Kidney (tissue), 14 donors: ENCODE results near the gene NCSTN. TPM values are rescaled to one million over a fixed set of nuclear protein-coding genes. Genes with fewer than 3 reads are reported as not detected.

ENCODE experiments used
- DNase-seq, 5 donors: peaks; one replicate each; pipeline ENCODE4 v3.0.0-alpha.2; 2013 to 2020
- FAIRE-seq: peaks from 2 replicates; lab custom pipeline; 2012; peaks lifted over from hg19 to GRCh38; lab: Jason Lieb, UNC
- H3K27ac ChIP-seq, 2 donors: one replicate each; pipeline ENCODE4 v1.7.0; 2013; ENCODE audit warnings: low read depth in 2 of 2, low read length in 2 of 2, inconsistent platforms in 1 of 2
- H3K27me3 ChIP-seq: one replicate; pipeline ENCODE4 v1.7.1; 2013; ENCODE audit warnings: low read length, inconsistent platforms; ENCODE audit not compliant: control insufficient read depth, insufficient read depth
- H3K36me3 ChIP-seq, 3 donors: one replicate each; pipeline versions ENCODE4 v1.7.0 to v1.7.1; 2013; ENCODE audit warnings: low read length in 3 of 3, control low read depth in 1 of 3, inconsistent platforms in 1 of 3; ENCODE audit not compliant: insufficient read depth in 3 of 3, control insufficient read depth in 2 of 3
- H3K4me1 ChIP-seq, 3 donors: one replicate each; pipeline versions ENCODE4 v1.7.0 to v1.7.1; 2013; ENCODE audit warnings: low read length in 3 of 3, inconsistent platforms in 1 of 3, low read depth in 1 of 3; ENCODE audit not compliant: control insufficient read depth in 2 of 3, insufficient read depth in 2 of 3
- H3K4me3 ChIP-seq, 3 donors: one replicate each; pipeline versions ENCODE4 v1.7.0 to v1.8.1; 2013; ENCODE audit warnings: low read length in 3 of 3, control low read depth in 1 of 3, inconsistent platforms in 1 of 3
- H3K9ac ChIP-seq, 3 donors: one replicate each; pipeline versions ENCODE4 v1.7.0 to v1.7.1; 2013; ENCODE audit warnings: low read length in 3 of 3, control low read depth in 1 of 3, inconsistent platforms in 1 of 3
- H3K9me3 ChIP-seq, 3 donors: one replicate each; pipeline versions ENCODE4 v1.7.0 to v1.7.1; 2013; ENCODE audit warnings: low read length in 3 of 3, control low read depth in 1 of 3, inconsistent platforms in 1 of 3; ENCODE audit not compliant: control insufficient read depth in 2 of 3, insufficient read depth in 1 of 3
- CTCF ChIP-seq: IDR thresholded peaks from 3 replicates; pipeline ENCODE4 v1.5.1; 2012; ENCODE audit warnings: mild to moderate bottlenecking, moderate library complexity, borderline replicate concordance; ENCODE audit not compliant: insufficient read depth; ENCODE audit errors: extremely low read depth
- intact Hi-C: fragments of 100-400 bp; cut with DNase I; formaldehyde crosslinking; loops from one replicate; pipeline ENCODE4 v1.11.1; 2022
- polyA plus RNA-seq: library from polyadenylated mRNA; stranded (reverse); fragments of 350-450 nt; fragmentation: Illumina TruSeq; extraction: RNeasy Lipid Tissue Mini Kit (QIAGEN cat#74804); gene quantifications from one replicate; pipeline ENCODE4 v1.2.3, GENCODE V29; 2014; ENCODE audit warnings: low read depth, low replicate concordance; ENCODE audit not compliant: insufficient read depth
- total RNA-seq: library from RNA; stranded (reverse); fragmentation: NEBNext Ultra II Directional; extraction: Animal tissue kit (Norgen Biotek cat#: 25700); gene quantifications from one replicate; pipeline ENCODE4 v1.2.1, GENCODE V29; 2021
- donor health status: control.
- donor health status: control.
- donor health status: control.
- donor health status: control.
- donor health status: control.
- donor health status: DM: yes; HTN: yes; CAD: no.
- donor health status: Normal renal cell carcinoma (clear cell type).

Gene NCSTN
- total and polyA plus RNA-seq, 2 donors from 2014 or later = 73.9 to 109 TPM

- intact Hi-C loops = no loop called here
- Histone ChIP-seq H3K9ac (no peak overlapping the region), H3K4me3 (no peak overlapping the region), H3K36me3 (peaks cover 12 to 33% (median 22%) of the 10 kb centered on the region in 3 donors), H3K27me3 (no peaks in the 10 kb centered on the region), H3K9me3 (no peaks in the 10 kb centered on the region), H3K4me1 (no peaks in the 10 kb centered on the region), H3K27ac (no peak overlapping the region)
- no peak for TF ChIP-seq CTCF
- no peak for DNase-seq
- no peak for FAIRE-seq
Measured at GRCh38 chr1:160359559-160360226, 16.5 kb downstream of the NCSTN start.

- peaks cover 6 to 29% (median 20%) of the 10 kb centered on the region in 3 donors for H3K36me3 ChIP-seq
- H3K4me1 ChIP-seq = no peaks in the 10 kb centered on the region
- TF ChIP-seq CTCF = no peak
- H3K27ac ChIP-seq = no peak overlapping the region
- FAIRE-seq = no peak
- DNase-seq = no peak
- H3K27me3 ChIP-seq = no peaks in the 10 kb centered on the region
- intact Hi-C loops = no loop called here
- no peak overlapping the region for H3K9ac ChIP-seq
- no peak overlapping the region for H3K4me3 ChIP-seq
- no peaks in the 10 kb centered on the region for H3K9me3 ChIP-seq
Measured at GRCh38 chr1:160360227-160360695, 17.1 kb downstream of the NCSTN start.

GRCh38 chr1:160361199-160361598, 18.0 kb downstream of the NCSTN start:
- H3K27me3 ChIP-seq = no peaks in the 10 kb centered on the region
- DNase-seq = no peak
- H3K36me3 ChIP-seq = peaks cover 2 to 19% (median 10%) of the 10 kb centered on the region in 3 donors
- H3K4me1 ChIP-seq = no peaks in the 10 kb centered on the region
- no peak overlapping the region for H3K27ac ChIP-seq
- no peaks in the 10 kb centered on the region for H3K9me3 ChIP-seq
- H3K4me3 ChIP-seq = no peak overlapping the region
- FAIRE-seq = no peak
- intact Hi-C loops = no loop called here
- TF ChIP-seq CTCF = no peak
- no peak overlapping the region for H3K9ac ChIP-seq
